Measurements from ENCODE around the gene CTXN1.
"Not testable (repeated sequence)": the region's sequence is repeated elsewhere in the genome, so short reads cannot be mapped to it uniquely, and the experiment has no call there.

- not testable (repeated sequence) for TF ChIP-seq POLR2A (IDR thresholded peaks at IDR 0.05; ENCODE audit: low read depth, low read length); CTCF (conservative IDR thresholded peaks at IDR 0.05; ENCODE audit: low read depth, low read length); MXI1 (IDR thresholded peaks at IDR 0.05; ENCODE audit: borderline replicate concordance, low read depth, low read length); RFX5 (IDR thresholded peaks at IDR 0.05; ENCODE audit: low read depth, low read length); RAD21 (IDR thresholded peaks at IDR 0.05; ENCODE audit: low read length); NFE2L2 (IDR thresholded peaks at IDR 0.05; ENCODE audit: low read depth, low read length); CEBPB (IDR thresholded peaks at IDR 0.05; ENCODE audit: low read depth, low read length); CHD1 (IDR thresholded peaks at IDR 0.05; ENCODE audit: low read depth, low read length); ELK1 (IDR thresholded peaks at IDR 0.05; ENCODE audit: borderline replicate concordance, low read depth, low read length); MAFK (IDR thresholded peaks at IDR 0.05; ENCODE audit: low read depth, low read length)
Observed at GRCh38 chr19:7961082-7961481, 35.1 kb upstream of the CTXN1 start.

Measured in IMR-90 (cell line).